Daoy (cell line): ENCODE results near the gene PDGFA. TPM values are rescaled to one million over a fixed set of nuclear protein-coding genes. Genes with fewer than 3 reads are reported as not detected.

ENCODE experiments used
- DNase-seq: peaks from one replicate; pipeline ENCODE4 v3.0.0-alpha.2; 2015; ENCODE audit warnings: low read depth
- total RNA-seq: library from RNA; depleted of rRNA; stranded (reverse); fragments of >200 nt; shearing (Covaris generic); gene quantifications from 2 replicates; pipeline ENCODE4 v1.2.3, GENCODE V29; 2014

PDGFA gene
- total RNA-seq, 1 experiment from 2014 or later, result 23.1 TPM

DNA sequence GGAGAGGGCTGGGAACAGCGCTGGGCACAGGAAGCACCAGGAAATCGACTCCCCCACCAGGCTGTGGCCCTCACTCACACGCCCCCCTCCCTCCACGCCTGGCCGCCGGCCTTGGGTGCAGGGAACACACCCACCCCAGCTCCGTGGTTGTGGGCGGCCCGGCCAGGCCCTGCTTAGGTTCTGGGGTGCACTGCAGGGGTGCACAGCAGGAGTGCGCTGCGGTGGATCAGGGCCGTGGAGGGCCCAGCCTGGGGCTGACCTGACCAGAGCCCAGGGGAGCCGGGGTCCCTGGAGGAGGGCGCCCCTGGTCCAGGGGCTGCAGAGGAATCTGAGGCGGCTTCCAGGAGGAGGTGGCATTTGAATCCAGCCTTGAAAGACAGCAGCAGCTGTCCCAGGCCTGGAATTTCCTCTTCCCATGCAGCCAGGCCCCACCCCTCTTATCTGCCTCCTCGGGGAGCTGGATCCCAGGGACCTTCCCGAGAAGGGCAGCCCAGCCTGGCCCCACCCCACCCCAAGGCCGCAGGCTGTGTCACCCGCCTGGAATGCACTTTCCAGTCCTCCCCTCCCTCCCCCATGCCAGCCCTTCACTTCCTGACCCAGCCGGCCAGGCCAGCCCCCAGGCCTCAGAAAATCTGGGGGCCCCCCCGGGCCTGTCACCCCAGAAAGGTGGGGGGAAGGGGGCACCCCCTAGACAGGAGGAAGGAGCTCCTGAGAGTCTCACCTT lies 18.4 kb upstream of the PDGFA start:
- DNase-seq, result peak; percentile 99

- DNase-seq, result no peak
Measured at GRCh38 chr7:536231-536630, 16.6 kb upstream of the PDGFA start.

DNA sequence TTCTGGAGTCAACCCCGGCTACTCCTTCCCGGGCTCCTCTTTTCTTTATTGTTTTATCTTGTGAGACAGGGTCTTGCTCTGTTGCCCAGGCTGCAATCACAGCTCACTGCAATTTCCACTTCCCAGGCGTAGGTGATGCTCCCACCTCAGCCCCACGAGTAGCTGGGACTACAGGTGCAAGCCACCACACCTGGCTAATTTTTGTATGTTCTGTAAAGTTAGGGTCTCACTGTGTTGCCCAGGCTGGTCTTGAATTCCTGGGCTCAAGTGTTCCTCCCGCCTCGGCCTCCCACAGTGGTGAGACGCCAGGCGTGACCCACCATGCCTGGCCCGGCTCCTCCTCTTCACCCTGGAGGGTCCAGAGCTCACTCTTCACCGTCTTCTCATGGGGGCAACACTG lies 15.3 kb upstream of the PDGFA start:
- DNase-seq, result no peak

DNA sequence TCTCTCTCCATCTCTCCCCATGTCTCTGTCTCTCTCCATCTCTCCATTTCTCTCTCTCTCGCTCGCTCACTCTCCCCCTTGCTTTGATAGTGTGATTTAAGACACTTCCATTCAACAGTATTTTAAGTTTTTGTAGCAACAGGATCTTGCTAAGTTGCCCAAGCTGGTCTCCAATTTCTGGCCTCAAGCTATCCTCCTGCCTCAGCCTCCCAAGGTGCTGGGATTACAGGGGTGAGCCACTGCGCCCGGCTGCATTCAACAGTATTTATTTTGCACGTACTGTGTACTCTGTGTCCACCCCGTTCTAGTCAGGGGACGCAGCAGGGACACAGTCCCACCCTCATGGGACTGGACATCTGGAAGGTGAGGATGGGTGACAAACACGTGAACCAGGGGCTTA lies 14.4 kb upstream of the PDGFA start:
- no peak for DNase-seq

GRCh38 chr7:533266-533665 lies 13.6 kb upstream of the PDGFA start:
- no peak for DNase-seq

DNA sequence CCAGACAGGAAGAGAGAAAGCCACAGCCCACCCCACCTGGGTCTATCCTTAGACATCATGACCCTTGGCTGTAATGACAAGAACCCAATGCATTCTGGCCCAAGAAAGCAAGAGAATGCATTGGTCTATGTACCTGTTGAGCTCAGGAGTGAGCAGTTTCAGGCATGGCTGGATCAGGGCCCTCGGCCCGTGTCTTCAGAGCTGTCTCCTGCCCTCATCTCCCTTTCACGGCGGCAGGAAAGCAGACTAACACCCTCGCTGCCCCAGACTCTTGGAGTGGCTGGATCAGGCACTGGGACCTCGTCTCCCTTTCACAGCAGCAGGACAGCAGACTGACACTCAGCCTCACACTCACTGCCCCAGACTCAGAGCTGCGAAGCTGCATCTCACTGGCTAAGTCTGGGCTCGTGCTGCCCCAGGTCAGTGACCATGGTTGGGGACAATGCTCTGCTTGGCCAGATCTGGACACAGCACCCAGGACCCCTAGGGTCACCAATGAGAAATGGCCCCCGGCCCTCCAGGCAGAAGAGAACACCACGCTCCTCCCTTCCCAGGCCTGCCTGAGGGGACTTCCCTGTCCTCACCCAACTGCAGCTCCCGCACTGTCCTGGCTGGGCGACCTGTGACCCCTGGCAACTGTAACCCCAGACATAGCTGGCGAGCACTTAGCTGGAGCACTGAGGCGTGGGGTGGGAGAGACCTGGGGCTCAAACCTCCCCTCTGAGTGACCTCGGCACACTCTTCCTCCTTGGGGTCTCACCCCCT lies 12.9 kb upstream of the PDGFA start:
- no peak for DNase-seq

GRCh38 chr7:531777-532176 lies 12.1 kb upstream of the PDGFA start:
- no peak for DNase-seq

DNA sequence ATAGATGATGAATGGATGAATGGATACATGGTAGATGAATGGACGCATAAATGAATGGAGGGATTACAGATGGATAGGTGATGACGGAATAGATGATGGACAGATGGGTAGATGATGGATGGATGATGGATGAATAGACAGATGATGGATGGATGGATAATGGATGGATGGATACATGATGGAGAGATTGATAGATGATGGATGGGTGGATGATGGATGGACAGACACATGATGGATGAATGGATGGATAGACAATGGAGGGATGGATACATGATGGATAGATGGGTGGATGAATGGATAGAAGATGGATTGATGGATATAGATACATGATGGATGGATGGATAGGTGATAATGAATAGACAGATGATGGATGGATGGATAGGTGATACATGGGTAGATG lies 8.8 kb upstream of the PDGFA start:
- no peak for DNase-seq

DNA sequence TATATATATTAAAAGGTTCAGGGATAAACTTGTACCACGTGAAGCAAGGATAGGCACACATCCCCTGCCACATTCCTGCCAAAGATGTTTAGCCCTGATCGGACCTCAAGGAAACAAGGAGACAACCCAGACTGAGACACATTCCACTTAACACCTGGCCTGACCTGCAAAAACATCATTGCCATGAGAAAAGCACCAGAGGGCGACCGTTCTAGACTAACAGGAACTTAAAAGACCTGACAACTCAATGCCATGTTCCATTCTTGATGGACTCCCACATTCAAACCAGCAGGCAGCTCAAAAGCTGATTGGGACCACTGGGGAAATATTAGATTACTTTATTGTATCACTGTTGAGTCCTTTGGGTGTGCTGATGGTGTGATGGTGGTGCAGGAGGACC lies 8.1 kb upstream of the PDGFA start:
- no peak for DNase-seq

DNA sequence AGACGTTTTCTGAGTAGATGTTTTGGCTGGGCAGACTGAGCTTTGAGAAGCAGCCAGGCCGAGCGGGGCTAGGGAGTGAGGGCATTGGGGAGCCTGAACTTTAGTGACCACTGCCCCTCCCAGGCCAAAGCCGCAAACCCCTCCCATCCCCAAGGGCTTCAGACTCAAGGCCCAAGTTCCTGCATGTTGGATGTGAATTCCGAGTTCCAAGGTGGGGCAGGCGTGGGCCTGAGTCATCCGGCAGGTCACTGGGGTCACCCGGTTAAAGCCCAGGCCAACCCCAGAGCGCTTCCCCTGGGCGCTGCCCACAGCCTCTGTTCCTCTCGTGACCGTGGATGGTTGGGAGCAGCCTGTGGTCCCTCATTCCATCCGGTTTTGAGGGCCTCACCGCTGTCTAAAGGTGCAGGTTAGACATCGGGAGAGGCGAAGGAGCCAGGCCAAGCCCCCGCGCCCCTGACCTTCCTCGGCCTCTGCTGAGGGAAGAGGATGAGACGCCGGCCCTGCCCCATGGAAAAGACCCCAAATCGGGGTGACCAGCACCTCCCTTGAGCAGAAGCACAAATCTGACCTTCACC lies 6.9 kb upstream of the PDGFA start:
- DNase-seq, result no peak

DNA sequence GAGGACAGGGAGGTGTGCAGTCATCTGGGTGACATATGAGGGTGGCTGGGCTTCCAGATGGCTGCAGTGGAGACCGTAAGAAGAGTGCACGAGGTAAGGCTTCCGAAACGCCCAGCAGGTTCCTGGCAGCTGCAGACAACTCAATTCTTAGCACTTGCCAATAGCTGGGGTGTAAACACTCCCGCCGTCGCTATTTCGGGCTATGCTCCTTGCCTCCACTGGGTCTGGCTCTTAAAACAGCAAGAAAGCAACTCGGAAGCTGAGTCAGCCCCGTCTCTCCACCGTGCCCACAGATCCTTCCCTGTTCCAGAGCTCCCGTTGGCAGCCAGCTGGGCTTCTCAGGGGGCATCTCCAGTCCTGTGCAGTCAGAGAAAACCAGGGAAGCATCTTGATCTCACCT lies 6.1 kb upstream of the PDGFA start:
- peak; percentile 53 for DNase-seq

GRCh38 chr7:524800-525199 lies 5.2 kb upstream of the PDGFA start:
- DNase-seq, result no peak

DNA sequence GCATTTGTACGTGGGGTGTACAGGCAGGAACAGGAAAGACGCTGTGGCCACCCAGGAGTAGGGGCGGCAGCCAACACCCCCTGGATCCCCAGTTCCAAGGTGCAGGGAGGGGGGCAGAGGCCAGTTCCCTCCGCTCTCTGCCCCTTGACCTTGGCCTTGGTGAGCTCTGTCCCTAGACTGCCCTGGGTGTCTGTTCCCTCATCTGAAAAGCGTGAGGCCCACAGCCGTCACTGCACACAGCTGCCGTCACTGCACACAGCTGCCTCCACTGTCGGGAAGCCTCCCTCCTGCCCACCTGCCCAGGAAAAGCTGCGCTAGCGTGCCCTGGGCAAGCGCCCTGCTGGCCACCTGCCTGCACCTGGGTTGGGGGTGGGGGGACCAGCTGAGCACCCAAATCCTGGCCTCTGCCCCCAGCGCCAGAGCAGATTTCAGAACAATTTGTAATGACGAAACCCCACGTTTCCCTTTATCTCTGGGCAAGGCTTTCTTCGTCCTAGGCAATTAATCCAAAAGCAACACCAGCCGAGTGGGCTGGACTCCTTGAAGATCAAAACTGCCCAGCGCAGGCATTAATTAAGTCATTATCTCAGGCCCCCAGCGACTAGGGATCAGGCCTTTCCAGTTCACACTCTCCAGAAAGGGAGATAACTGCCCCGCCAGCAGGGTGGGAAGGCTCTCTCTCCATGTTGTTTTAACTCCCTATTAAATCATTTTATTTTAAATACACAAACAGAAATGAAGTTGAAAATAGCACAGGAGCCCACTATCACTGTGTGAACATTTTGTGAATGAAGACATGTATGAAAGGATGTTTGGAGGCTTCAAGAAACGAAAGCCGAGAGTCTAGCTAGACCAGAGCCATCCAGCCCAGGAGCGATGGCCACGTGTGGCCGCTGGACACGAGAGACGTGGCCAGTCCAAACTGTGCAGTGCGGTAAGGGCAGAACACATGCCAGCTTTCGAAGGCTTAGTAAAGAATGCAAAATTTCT lies 4.0 kb upstream of the PDGFA start:
- no peak for DNase-seq

DNA sequence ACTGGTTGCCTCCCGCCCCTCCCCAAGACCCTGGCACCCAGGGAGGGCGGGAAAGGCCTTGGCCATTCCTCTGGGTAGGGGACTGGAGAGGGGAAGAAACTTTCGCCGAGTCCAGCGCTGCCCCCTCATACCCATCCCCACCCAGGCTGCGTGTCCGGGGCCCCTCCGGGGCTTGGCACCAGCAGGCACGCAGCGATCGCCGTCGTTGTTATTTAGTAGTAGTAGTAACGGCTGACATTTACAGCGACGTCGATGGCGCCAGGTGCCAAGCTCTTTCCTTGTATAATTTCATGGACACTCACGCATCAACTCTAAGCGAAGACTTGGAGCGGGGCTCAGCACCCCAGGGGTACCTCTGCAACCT lies 3.3 kb upstream of the PDGFA start:
- no peak for DNase-seq

GRCh38 chr7:522071-522950 lies 2.7 kb upstream of the PDGFA start:
- peak; percentile 70 for DNase-seq

DNA sequence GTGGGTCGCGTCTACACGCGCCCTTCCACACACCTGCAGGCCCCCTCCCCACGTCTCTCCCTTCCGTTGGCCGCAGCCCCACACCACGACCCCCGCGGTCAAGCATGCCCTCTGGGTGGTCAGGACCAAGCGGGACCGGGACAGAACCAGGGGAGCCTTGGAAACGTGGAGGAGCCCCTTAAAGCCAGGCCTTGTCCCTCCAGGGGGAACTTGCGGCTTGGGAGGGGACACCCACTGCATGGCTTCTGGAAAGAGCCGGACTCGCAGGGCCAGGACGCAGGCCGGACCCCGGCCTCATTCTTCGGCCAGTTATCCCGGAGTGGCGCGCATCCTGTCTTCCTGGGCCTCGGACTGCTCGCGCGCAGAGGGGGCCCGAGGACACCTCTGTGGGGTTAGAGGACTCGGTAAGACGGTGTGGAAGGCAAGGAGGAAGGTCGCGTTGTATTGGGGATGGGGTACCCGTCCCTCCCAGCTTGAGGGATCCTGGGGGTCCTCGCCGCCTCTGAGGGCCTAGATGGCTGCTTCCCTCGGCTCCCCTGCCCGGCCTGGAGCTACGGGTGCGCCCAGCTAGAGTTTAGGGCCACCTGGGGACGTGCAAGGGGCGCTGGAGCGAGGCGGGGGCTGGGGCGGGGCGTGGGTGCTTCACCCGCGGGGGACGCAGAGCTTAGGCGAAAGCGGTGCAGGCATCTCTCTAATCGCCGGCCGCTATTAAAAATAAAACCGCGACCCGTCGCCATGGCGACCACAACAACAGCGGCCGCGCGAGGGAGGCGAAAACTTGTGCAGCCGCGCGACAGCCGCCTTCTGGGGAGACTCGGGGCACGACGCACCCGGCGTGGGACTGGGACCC lies 1.8 kb upstream of the PDGFA start:
- peak; percentile 67 for DNase-seq

DNA sequence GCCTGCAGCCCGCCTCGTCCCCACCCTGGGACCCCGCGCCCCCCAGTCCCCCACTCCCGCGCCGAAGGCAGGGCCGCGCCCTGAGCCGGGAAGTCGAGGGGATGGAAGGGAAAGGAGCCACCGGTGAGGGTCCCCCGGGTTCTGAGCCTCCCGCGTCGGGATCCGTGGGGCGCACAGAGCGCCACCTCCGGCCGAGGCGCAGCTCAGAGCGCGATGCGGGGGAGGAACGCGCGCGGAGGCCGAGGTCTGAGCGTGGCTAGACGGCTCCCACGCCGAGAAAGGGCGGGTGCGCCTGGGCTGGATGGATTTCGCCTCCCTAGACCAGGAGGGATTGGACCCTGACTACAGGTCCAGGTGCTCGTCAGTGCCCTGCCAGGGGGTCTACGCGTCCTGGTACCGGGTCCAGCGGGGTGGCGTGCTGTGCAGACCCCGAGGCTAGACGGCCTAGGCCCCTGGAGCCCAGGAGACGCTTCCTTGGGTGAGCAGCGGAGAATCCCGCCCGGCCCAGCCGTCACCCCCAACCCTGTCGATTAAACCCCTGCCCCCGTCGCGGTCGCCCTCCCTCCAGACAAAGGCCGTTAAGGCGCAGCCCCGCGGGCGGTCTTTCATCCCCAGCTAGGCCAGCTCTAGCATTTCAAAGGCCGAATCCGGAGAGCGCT lies 986 bp upstream of the PDGFA start:
- peak; percentile 46 for DNase-seq

DNA sequence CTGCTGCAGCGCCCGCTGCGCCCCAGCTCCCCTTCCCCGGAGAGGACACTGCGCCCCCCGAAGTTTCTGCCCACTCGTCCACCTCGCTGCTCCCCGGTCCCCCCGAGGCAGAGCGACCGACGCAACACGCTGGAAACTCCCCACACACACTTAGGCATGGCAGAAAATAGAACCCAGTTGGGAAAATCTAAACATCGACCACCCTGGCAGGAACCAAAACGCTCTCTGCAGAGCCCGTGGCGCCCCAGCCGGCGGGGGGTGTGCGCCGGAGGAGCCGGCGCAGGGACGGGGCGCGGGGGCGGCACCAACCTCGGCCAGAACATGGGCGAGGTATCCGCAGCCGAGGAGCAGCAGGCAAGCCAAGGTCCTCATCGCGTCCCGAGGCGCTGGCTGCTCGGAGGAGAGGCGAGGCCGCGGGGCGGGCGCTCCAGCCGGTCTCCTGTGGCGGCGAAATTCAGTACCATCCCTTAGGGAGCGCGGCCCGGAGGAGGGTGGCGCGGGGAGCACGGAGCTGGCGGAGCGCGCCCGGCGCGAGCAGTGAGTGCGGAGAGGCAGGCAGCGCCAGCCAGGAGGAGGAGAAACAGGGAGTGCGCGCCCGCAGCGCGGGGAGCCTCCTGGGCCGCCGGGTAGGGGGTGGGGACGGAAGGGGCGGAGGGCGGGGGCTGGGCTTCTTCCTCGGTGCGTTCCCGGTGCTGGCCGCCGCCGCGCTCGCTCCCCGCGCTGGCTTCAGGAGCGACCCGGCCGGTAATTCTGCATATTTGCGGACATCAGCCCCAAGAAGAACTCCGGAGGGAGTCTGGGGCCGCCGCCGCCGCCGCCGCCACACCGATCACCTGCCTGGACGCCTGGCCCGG lies 789 bp downstream of the PDGFA start:
- DNase-seq, result peak; percentile 93
